Suprapubic skin (tissue), 4 donors: ENCODE results near the gene HOXB2. TPM values are rescaled to one million over a fixed set of nuclear protein-coding genes. Genes with fewer than 3 reads are reported as not detected.

Experiments used
- DNase-seq, 2 donors: peaks; one replicate each; pipeline ENCODE4 v3.0.0-alpha.2; 2019; ENCODE audit warnings: low spot score in 2 of 2
- H3K27ac ChIP-seq: fragments of 200-600 bp; sonication (generic); one replicate; pipeline ENCODE4 v1.5.1; 2019
- H3K27me3 ChIP-seq: fragments of 200-600 bp; sonication (generic); one replicate; pipeline ENCODE4 v1.5.1; 2019
- H3K36me3 ChIP-seq: fragments of 200-600 bp; sonication (generic); one replicate; pipeline ENCODE4 v1.5.1; 2019
- H3K4me1 ChIP-seq: fragments of 200-600 bp; sonication (generic); one replicate; pipeline ENCODE4 v1.5.1; 2019
- H3K4me3 ChIP-seq: fragments of 200-600 bp; sonication (generic); one replicate; pipeline ENCODE4 v1.5.1; 2019; ENCODE audit warnings: mild to moderate bottlenecking
- H3K9me3 ChIP-seq: fragments of 200-600 bp; sonication (generic); one replicate; pipeline ENCODE4 v1.5.1; 2019
- CTCF ChIP-seq, 2 donors: fragments of 200-600 bp in 1 of 2; fragments of 450-650 bp in 1 of 2; sonication (generic) in 1 of 2; IDR thresholded peaks; one replicate each; pipeline ENCODE4 v1.5.1; 2016 to 2019; ENCODE audit warnings: antibody characterized with exemption in 2 of 2, mild to moderate bottlenecking in 1 of 2, moderate library complexity in 1 of 2
- EP300 ChIP-seq: sonication (generic); formaldehyde crosslinking; IDR thresholded peaks from one replicate; pipeline ENCODE4 v1.6.1; 2017; ENCODE audit warnings: antibody characterized with exemption
- POLR2A ChIP-seq, 2 donors: fragments of 450-650 bp; IDR thresholded peaks; one replicate each; pipeline ENCODE4 v1.6.1; 2017; ENCODE audit warnings: antibody characterized with exemption in 2 of 2, mild to moderate bottlenecking in 2 of 2, moderate library complexity in 2 of 2
- POLR2AphosphoS5 ChIP-seq, 3 donors: sonication (generic); formaldehyde crosslinking; IDR thresholded peaks; one replicate each; pipeline ENCODE4 v1.6.1; 2017; ENCODE audit warnings: antibody characterized with exemption in 3 of 3
- WGBS: methylation state at CpG from one replicate; pipeline ENCODE4 v1.1.5; 2018; 5-methylcytosine and 5-hydroxymethylcytosine counted together
- total RNA-seq, 4 donors: library from RNA; depleted of rRNA; stranded (reverse); fragments of >200 nt; gene quantifications; one replicate each; pipeline ENCODE4 v1.1.0, GENCODE V29; 2016

The HOXB2 gene
- total RNA-seq, 4 donors from 2014 or later: 8.4 to 13.6 (median 9.9) TPM

- no peak for DNase-seq
- Histone ChIP-seq H3K27ac (no peak overlapping the region), H3K9me3 (no peaks in the 10 kb centered on the region), H3K27me3 (peaks cover 26% of the 10 kb centered on the region), H3K4me1 (no peaks in the 10 kb centered on the region), H3K4me3 (no peak overlapping the region), H3K36me3 (no peaks in the 10 kb centered on the region)
- TF ChIP-seq EP300: no peak
- no peak for TF ChIP-seq CTCF (IDR thresholded peaks at IDR 0.05)
- TF ChIP-seq POLR2A (IDR thresholded peaks at IDR 0.05): no peak
- TF ChIP-seq POLR2AphosphoS5 (IDR thresholded peaks at IDR 0.05): no peak
- WGBS: 41% methylated on average over 3 of the region's 3 CpGs
Measured at GRCh38 chr17:48517478-48517877, 27.4 kb downstream of the HOXB2 start.

DNA sequence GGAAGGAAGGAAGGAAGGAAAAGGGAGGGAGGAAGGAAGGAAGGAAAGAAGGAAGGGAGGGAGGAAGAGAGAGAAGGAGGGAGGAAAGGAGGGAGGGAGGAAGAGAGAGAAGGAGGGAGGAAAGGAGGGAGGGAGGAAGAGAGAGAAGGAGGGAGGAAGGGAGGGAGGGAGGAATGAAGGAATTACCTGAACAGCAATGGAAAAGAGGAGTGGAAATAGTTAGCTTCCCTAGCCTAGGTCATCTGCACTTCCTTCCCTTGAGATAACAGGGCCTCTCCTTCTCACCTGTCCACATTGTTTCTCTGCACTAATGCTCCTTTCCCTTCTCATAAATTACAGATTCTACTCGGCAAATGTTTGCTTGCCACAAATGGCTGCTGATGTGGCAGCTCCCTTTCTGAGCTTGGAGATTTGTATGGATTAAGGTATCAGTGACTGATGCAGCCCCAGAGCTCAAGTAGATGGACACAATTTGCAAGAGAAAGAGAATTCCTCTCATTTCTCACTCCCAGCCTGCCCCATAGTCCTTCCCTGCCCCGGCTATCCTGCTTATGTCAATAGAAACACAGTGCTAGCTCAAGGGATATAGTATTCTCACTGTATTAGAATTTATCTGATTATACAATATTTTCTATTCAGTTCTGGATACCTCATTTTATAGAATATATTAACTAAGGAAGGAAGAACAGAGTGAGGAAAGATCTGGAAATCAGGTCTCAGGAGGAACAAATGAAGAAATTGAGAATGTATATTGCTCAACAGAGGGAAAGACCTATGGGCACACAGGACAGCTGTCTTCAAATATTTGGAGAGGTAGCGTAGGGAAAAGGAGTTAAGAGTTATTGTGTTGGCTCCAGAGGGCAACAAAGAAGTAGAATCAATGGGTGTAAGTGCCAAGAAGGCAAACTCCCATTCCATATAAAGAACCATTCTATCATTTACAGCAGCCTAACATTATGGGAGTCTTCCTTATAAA lies 28.7 kb downstream of the HOXB2 start:
- no peaks in the 10 kb centered on the region for H3K36me3 ChIP-seq
- no peaks in the 10 kb centered on the region for H3K4me1 ChIP-seq
- H3K9me3 ChIP-seq: no peaks in the 10 kb centered on the region
- 71% methylated on average over 3 of the region's 3 CpGs for WGBS
- no peak overlapping the region for H3K27ac ChIP-seq
- H3K27me3 ChIP-seq: peaks cover 32% of the 10 kb centered on the region
- no peak for DNase-seq
- H3K4me3 ChIP-seq: no peak overlapping the region
- TF ChIP-seq POLR2A (IDR thresholded peaks at IDR 0.05) (no peak), EP300 (no peak), CTCF (IDR thresholded peaks at IDR 0.05) (no peak), POLR2AphosphoS5 (IDR thresholded peaks at IDR 0.05) (no peak)

DNA sequence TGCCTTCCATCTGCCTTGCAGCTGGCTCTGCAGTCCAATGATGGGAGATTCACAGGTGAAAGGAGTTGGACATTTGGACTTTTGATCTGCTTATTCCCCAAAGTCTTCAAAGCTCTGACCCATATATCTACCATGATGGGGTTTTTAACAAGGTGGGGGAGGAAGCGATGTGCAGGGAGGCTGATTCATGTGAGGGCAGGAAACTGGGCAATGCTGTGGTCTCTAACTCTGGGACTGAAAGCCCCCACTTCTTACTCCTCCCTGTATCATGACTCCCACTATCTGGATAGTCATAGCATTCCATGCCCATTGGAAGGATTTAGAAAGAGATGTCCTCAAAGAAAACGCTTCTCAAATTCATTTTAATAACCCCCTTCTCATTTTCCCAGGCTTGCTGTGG lies 30.4 kb downstream of the HOXB2 start:
- Histone ChIP-seq H3K27ac (no peak overlapping the region), H3K36me3 (no peaks in the 10 kb centered on the region), H3K4me1 (no peaks in the 10 kb centered on the region), H3K4me3 (no peak overlapping the region), H3K9me3 (no peaks in the 10 kb centered on the region), H3K27me3 (peaks cover 29% of the 10 kb centered on the region)
- WGBS: 89% methylated on average over 2 of the region's 2 CpGs
- DNase-seq: no peak
- TF ChIP-seq CTCF (IDR thresholded peaks at IDR 0.05): no peak
- no peak for TF ChIP-seq POLR2A (IDR thresholded peaks at IDR 0.05)
- no peak for TF ChIP-seq POLR2AphosphoS5 (IDR thresholded peaks at IDR 0.05)
- no peak for TF ChIP-seq EP300

GRCh38 chr17:48513666-48514455 lies 31.0 kb downstream of the HOXB2 start:
- DNase-seq: no peak
- Histone ChIP-seq H3K27ac (no peak overlapping the region), H3K4me1 (no peaks in the 10 kb centered on the region), H3K36me3 (no peaks in the 10 kb centered on the region), H3K27me3 (peaks cover 29% of the 10 kb centered on the region), H3K4me3 (no peak overlapping the region), H3K9me3 (no peaks in the 10 kb centered on the region)
- WGBS: 84% methylated on average over 6 of the region's 6 CpGs
- TF ChIP-seq POLR2AphosphoS5 (IDR thresholded peaks at IDR 0.05) (no peak), POLR2A (IDR thresholded peaks at IDR 0.05) (no peak), EP300 (no peak), CTCF (IDR thresholded peaks at IDR 0.05) (no peak)

DNA sequence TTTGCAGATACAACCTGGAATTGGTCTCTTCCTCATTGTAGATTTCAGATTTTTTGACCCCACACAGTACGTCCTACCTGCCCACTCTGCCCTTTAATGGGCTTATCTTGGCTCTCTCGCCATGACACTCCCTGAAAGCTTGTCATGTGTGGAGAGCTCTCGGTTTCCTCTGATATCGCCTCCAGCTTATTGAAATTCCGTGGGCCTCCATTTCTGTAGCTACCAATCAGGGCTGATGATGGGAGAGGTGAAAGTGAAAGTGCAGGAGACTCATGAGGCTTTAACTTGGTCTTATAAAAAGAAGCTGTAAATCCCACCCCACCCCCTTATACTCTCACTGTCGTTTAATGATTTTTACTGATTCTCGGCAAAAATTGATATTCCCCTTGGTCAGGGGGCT lies 31.8 kb downstream of the HOXB2 start:
- no peak overlapping the region for H3K27ac ChIP-seq
- H3K9me3 ChIP-seq: no peaks in the 10 kb centered on the region
- no peak overlapping the region for H3K4me3 ChIP-seq
- H3K36me3 ChIP-seq: no peaks in the 10 kb centered on the region
- DNase-seq: no peak
- H3K27me3 ChIP-seq: peaks cover 36% of the 10 kb centered on the region
- whole genome bisulfite sequencing: 71% methylated on average over 7 of the region's 7 CpGs
- no peaks in the 10 kb centered on the region for H3K4me1 ChIP-seq
- TF ChIP-seq CTCF (IDR thresholded peaks at IDR 0.05) (no peak), POLR2A (IDR thresholded peaks at IDR 0.05) (no peak), POLR2AphosphoS5 (IDR thresholded peaks at IDR 0.05) (no peak), EP300 (no peak)
